Measurements from ENCODE around the gene SLC10A2.

Gene SLC10A2

GRCh38 chr13:103018556-103018955 lies 47.7 kb downstream of the SLC10A2 start:
- no peak for TF ChIP-seq EZH2phosphoT487 (IDR thresholded peaks at IDR 0.05; ENCODE audit: borderline replicate concordance)
- no peak for TF ChIP-seq CTCF (conservative IDR thresholded peaks at IDR 0.05; ENCODE audit: low read length)
- H3K27me3 ChIP-seq (ENCODE audit: insufficient read depth, low read length, poor library complexity, severe bottlenecking), result no peaks in the 10 kb centered on the region
- H3K9ac ChIP-seq (ENCODE audit: low read depth, low read length, poor library complexity, severe bottlenecking), result no peak overlapping the region
- H3K9me2 ChIP-seq (replicated peaks; ENCODE audit: low read depth, low read length), result no peaks in the 10 kb centered on the region
- H3K4me1 ChIP-seq (ENCODE audit: insufficient read depth, low read length, poor library complexity, severe bottlenecking), result no peaks in the 10 kb centered on the region
- H3K4me3 ChIP-seq (ENCODE audit: low read length, poor library complexity, severe bottlenecking), result no peak overlapping the region
- no peaks in the 10 kb centered on the region for H3K9me3 ChIP-seq (ENCODE audit: insufficient read depth, low read depth, low read length)
- H2AFZ ChIP-seq (ENCODE audit: low read length), result no peak overlapping the region
- no peaks in the 10 kb centered on the region for H3K79me2 ChIP-seq (ENCODE audit: insufficient read depth, low read length)
- no peaks in the 10 kb centered on the region for H3K36me3 ChIP-seq (ENCODE audit: insufficient read depth, low read length)
- no peak overlapping the region for H3K4me2 ChIP-seq (ENCODE audit: low read depth, low read length, poor library complexity, severe bottlenecking)
- no peaks in the 10 kb centered on the region for H3F3A ChIP-seq (ENCODE audit: low read depth)
- H4K20me1 ChIP-seq (ENCODE audit: insufficient read depth, low read length, poor library complexity, severe bottlenecking), result no peaks in the 10 kb centered on the region

GRCh38 chr13:103012646-103013045 lies 53.6 kb downstream of the SLC10A2 start:
- Histone ChIP-seq H3K4me1 (ENCODE audit: insufficient read depth, low read length, poor library complexity, severe bottlenecking) (no peaks in the 10 kb centered on the region), H3K79me2 (ENCODE audit: insufficient read depth, low read length) (no peaks in the 10 kb centered on the region), H3K4me3 (ENCODE audit: low read length, poor library complexity, severe bottlenecking) (no peak overlapping the region), H4K20me1 (ENCODE audit: insufficient read depth, low read length, poor library complexity, severe bottlenecking) (no peaks in the 10 kb centered on the region), H3K27me3 (ENCODE audit: insufficient read depth, low read length, poor library complexity, severe bottlenecking) (no peaks in the 10 kb centered on the region), H3F3A (ENCODE audit: low read depth) (no peaks in the 10 kb centered on the region), H2AFZ (ENCODE audit: low read length) (no peak overlapping the region), H3K9me3 (ENCODE audit: insufficient read depth, low read depth, low read length) (no peaks in the 10 kb centered on the region), H3K36me3 (ENCODE audit: insufficient read depth, low read length) (no peaks in the 10 kb centered on the region), H3K9me2 (replicated peaks; ENCODE audit: low read depth, low read length) (no peaks in the 10 kb centered on the region), H3K9ac (ENCODE audit: low read depth, low read length, poor library complexity, severe bottlenecking) (no peak overlapping the region), H3K4me2 (ENCODE audit: low read depth, low read length, poor library complexity, severe bottlenecking) (no peak overlapping the region)
- TF ChIP-seq EZH2phosphoT487 (IDR thresholded peaks at IDR 0.05; ENCODE audit: borderline replicate concordance), result no peak
- TF ChIP-seq CTCF (conservative IDR thresholded peaks at IDR 0.05; ENCODE audit: low read length), result no peak

GRCh38 chr13:103009051-103009840 lies 57.0 kb downstream of the SLC10A2 start:
- H3K9ac ChIP-seq (ENCODE audit: low read depth, low read length, poor library complexity, severe bottlenecking), result no peak overlapping the region
- H2AFZ ChIP-seq (ENCODE audit: low read length), result no peak overlapping the region
- no peak overlapping the region for H3K4me3 ChIP-seq (ENCODE audit: low read length, poor library complexity, severe bottlenecking)
- H3K79me2 ChIP-seq (ENCODE audit: insufficient read depth, low read length), result no peaks in the 10 kb centered on the region
- H3K27me3 ChIP-seq (ENCODE audit: insufficient read depth, low read length, poor library complexity, severe bottlenecking), result no peaks in the 10 kb centered on the region
- H3K4me1 ChIP-seq (ENCODE audit: insufficient read depth, low read length, poor library complexity, severe bottlenecking), result no peaks in the 10 kb centered on the region
- H3K36me3 ChIP-seq (ENCODE audit: insufficient read depth, low read length), result no peaks in the 10 kb centered on the region
- no peak overlapping the region for H3K4me2 ChIP-seq (ENCODE audit: low read depth, low read length, poor library complexity, severe bottlenecking)
- H3K9me3 ChIP-seq (ENCODE audit: insufficient read depth, low read depth, low read length), result no peaks in the 10 kb centered on the region
- no peaks in the 10 kb centered on the region for H3K9me2 ChIP-seq (replicated peaks; ENCODE audit: low read depth, low read length)
- H3F3A ChIP-seq (ENCODE audit: low read depth), result no peaks in the 10 kb centered on the region
- no peaks in the 10 kb centered on the region for H4K20me1 ChIP-seq (ENCODE audit: insufficient read depth, low read length, poor library complexity, severe bottlenecking)
- TF ChIP-seq EZH2phosphoT487 (IDR thresholded peaks at IDR 0.05; ENCODE audit: borderline replicate concordance) (no peak), CTCF (conservative IDR thresholded peaks at IDR 0.05; ENCODE audit: low read length) (no peak)
